ENCODE results near the gene MYADML2.

MYADML2 gene

DNA sequence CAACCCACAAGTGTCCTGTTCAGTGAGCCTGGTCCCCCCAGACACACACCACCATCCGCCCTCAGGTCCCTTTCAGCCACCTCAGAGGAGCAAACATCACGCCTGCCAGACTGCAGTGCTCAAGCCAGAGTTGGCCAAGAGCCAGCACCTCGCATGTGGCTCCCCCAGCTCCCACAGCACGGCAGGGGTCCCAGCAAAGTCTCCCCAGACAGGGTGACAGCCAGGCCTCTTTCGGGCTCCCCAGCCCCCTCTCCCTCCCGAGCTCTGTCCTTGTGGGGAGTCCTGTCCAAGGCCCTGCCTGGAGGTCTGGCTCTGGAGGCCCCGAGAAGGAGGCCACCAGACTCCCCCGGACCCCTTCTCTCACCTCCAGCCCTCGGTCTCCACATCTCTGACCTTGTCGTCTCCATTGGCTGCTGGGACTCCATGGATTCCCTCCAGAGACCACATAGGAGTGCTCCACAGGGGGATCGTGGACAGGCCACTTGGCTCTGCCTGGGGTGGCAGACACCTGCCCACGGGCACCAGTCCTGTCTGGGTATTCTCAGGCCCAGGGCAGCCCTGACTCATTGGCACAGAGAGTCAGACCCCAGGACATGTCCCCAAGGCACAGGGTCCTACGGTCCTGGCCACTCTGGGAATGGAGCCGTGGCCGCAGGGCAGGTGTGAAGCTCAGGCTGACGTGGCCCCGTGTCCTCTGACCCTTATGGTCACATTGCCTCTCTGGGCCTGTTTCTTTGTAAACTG lies 1.8 kb upstream of the MYADML2 start:
- H3K27ac ChIP-seq (ENCODE audit: insufficient read depth, low read depth, low read length, poor library complexity, severe bottlenecking), result no peak overlapping the region
- no peaks in the 10 kb centered on the region for H3K36me3 ChIP-seq (ENCODE audit: control insufficient read depth, insufficient read depth, low read length)
- 89 to 90% methylated on average over 17 of the region's 17 CpGs for WGBS, 2 experiments
- H3K9me3 ChIP-seq (ENCODE audit: control insufficient read depth, low read length), result no peaks in the 10 kb centered on the region
- peaks cover 7% of the 10 kb centered on the region for H3K4me1 ChIP-seq (ENCODE audit: control insufficient read depth, insufficient read depth, low read length)
- no peaks in the 10 kb centered on the region for H3K27me3 ChIP-seq (ENCODE audit: control insufficient read depth, insufficient read depth, low read length, poor library complexity, severe bottlenecking)
- H3K4me3 ChIP-seq (ENCODE audit: insufficient read depth, low read depth, low read length), result no peak overlapping the region

DNA sequence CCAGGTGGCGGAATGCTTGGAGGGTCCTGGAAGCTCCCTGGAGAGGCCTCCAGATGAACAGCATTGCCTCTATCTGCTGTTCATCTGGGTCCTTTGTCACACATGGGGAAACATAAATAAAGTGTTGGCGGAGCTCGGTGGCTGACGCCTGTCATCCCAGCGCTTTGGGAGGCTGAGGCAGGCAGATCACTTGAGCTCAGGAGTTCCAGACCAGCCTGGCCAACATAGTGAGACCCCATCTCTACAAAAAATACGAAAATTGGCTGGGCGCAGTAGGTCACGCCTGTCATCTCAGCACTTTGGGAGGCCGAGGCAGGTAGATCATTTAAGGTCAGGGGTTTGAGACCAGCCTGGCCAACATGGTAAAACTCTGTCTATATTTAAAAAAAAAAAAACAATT lies 2.2 kb downstream of the MYADML2 start:
- Histone ChIP-seq H3K9me3 (ENCODE audit: control insufficient read depth, low read length) (no peaks in the 10 kb centered on the region), H3K27me3 (ENCODE audit: control insufficient read depth, insufficient read depth, low read length, poor library complexity, severe bottlenecking) (no peaks in the 10 kb centered on the region), H3K4me1 (ENCODE audit: control insufficient read depth, insufficient read depth, low read length) (peaks cover 16% of the 10 kb centered on the region), H3K27ac (ENCODE audit: insufficient read depth, low read depth, low read length, poor library complexity, severe bottlenecking) (no peak overlapping the region), H3K36me3 (ENCODE audit: control insufficient read depth, insufficient read depth, low read length) (no peaks in the 10 kb centered on the region), H3K4me3 (ENCODE audit: insufficient read depth, low read depth, low read length) (no peak overlapping the region)
- WGBS, 2 experiments, result 95 to 96% methylated on average over 9 of the region's 9 CpGs

DNA sequence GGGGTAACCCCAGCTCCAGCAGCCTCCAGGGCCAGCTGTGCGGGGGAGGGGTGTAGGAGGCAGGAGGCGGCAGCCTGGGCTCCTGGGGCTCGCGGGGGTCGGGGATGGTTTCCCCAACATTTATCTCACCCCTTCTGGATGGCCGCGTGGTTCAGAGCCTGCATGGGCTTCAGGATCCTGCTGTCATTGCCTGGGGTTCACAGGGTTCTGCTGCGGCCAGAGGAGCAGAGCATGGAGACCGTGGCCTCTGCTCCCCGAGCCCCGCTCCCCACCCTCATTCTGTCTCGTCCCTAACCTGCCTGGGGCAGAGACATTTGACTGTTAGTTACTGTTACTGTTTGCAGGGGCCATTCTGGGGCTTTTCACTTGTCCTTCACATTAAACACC lies 4.9 kb downstream of the MYADML2 start:
- Histone ChIP-seq H3K36me3 (ENCODE audit: control insufficient read depth, insufficient read depth, low read length) (no peaks in the 10 kb centered on the region), H3K4me1 (ENCODE audit: control insufficient read depth, insufficient read depth, low read length) (peaks cover 16% of the 10 kb centered on the region), H3K9me3 (ENCODE audit: control insufficient read depth, low read length) (no peaks in the 10 kb centered on the region), H3K27me3 (ENCODE audit: control insufficient read depth, insufficient read depth, low read length, poor library complexity, severe bottlenecking) (peaks cover 5% of the 10 kb centered on the region), H3K4me3 (ENCODE audit: insufficient read depth, low read depth, low read length) (no peak overlapping the region), H3K27ac (ENCODE audit: insufficient read depth, low read depth, low read length, poor library complexity, severe bottlenecking) (no peak overlapping the region)
- 52 to 57% methylated on average over 11 of the region's 12 CpGs for WGBS, 2 experiments

DNA sequence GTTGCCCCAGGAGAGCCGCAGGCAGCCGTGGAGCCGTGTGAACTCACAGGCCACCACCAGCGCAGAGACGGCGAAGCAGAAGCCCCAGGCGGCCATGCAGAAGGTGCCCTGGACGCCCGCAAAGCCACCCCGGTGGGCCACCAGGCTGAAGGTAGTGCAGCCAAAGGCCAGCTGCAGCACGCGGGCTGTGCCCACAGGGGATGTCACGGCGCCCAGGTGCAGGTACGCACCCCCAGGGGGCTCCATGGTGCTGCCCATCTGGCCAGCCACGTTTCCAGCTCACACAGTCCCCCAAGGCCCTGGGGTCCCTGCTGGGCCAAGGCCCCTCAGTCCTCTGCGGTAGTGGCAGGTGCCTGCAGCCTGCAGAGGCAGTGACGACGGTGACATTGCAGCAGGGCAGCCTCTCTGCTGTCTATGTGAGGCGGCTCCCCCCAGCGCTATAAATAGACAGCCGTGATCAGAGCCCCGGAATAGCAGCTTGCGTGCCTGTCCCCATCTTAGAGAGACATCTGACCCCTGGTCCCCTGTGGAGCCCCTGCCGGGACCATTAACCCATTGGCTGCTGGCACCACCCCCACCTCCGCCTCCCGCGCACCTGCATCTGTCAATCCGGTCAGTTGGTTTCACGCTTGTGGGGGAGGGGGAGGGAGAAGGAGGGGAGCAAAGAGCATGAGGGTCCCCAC lies 5.4 kb downstream of the MYADML2 start:
- H3K4me3 ChIP-seq (ENCODE audit: insufficient read depth, low read depth, low read length), result no peak overlapping the region
- H3K9me3 ChIP-seq (ENCODE audit: control insufficient read depth, low read length), result no peaks in the 10 kb centered on the region
- H3K4me1 ChIP-seq (ENCODE audit: control insufficient read depth, insufficient read depth, low read length), result peaks cover 16% of the 10 kb centered on the region
- peaks cover 5% of the 10 kb centered on the region for H3K27me3 ChIP-seq (ENCODE audit: control insufficient read depth, insufficient read depth, low read length, poor library complexity, severe bottlenecking)
- no peak overlapping the region for H3K27ac ChIP-seq (ENCODE audit: insufficient read depth, low read depth, low read length, poor library complexity, severe bottlenecking)
- 47 to 48% methylated on average over 30 of the region's 30 CpGs for WGBS, 2 experiments
- no peaks in the 10 kb centered on the region for H3K36me3 ChIP-seq (ENCODE audit: control insufficient read depth, insufficient read depth, low read length)

DNA sequence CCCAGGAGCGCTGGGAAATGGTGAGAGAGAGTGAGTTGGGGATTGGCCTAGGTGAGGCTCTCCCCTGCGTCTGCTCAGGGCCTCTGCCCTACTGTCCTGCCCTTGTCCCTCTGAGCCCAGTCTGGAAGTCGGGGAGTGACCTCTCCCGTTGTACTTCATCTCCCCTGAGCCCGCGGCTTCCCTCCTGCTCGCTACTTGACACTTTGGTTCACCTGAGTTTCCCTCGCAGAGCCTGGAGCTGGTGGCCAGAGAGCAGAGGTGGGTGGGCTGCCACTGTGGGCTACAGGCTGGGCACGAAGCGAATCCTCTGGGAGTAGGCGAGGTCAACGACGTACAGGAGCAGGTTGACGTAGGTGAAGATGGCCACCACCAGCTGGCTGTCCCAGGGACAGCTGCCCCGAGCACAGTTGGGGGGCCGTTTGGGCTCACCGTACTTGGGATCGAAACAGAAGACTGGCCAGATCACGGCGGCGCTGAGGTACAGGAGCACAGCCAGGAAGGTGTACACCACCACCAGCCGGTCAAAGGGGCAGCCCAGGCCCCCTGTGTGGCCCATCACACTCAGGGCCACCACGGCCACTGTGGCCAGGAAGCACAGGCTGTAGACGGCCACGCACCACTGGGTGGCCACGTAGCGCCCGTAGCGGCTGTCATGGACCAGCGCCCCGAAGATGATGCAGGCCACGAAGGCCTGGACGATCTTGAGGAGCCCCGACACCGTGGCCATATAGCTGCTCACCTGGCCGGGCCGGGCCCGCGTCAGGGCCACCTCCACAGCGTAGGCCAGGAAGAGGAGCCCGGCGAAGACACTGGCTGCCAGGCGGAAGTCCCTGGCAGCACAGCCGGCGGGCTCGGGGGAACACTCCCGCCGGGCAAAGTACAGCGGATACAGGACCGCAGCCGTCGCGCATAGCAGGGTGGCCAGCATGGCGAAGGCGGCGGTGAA lies 6.2 kb downstream of the MYADML2 start:
- H3K9me3 ChIP-seq (ENCODE audit: control insufficient read depth, low read length), result no peaks in the 10 kb centered on the region
- peaks cover 5% of the 10 kb centered on the region for H3K27me3 ChIP-seq (ENCODE audit: control insufficient read depth, insufficient read depth, low read length, poor library complexity, severe bottlenecking)
- 94 to 95% methylated on average over 56 of the region's 56 CpGs for WGBS, 2 experiments
- H3K27ac ChIP-seq (ENCODE audit: insufficient read depth, low read depth, low read length, poor library complexity, severe bottlenecking), result no peak overlapping the region
- H3K4me1 ChIP-seq (ENCODE audit: control insufficient read depth, insufficient read depth, low read length), result peaks cover 16% of the 10 kb centered on the region
- no peak overlapping the region for H3K4me3 ChIP-seq (ENCODE audit: insufficient read depth, low read depth, low read length)
- H3K36me3 ChIP-seq (ENCODE audit: control insufficient read depth, insufficient read depth, low read length), result no peaks in the 10 kb centered on the region

DNA sequence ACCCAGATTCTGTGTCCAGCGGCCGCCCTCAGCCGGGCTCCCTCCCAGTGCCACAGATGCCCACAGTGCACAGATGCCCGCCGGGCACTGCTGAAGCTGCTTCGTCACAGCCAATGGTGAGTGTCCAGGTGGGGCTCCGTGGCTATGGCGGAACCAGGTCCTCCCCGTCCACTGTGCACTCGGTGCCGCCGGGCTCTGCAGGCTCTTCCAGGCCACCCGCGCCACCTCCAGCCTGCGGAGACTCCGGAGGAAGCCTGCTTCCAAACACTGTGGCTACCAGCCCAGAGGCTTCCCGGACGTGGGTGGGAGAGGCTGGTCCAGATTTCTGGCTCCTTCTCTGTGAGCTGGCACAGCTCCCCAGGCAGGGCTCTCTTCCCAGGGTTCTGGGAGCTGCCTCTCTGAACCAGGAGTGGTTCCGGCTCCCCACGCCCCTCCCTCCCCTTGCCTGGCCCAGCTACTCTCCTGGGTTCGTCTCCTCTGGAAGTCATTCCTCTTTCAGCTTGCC lies 7.1 kb downstream of the MYADML2 start:
- H3K9me3 ChIP-seq (ENCODE audit: control insufficient read depth, low read length), result no peaks in the 10 kb centered on the region
- 92 to 94% methylated on average over 21 of the region's 21 CpGs for WGBS, 2 experiments
- H3K27me3 ChIP-seq (ENCODE audit: control insufficient read depth, insufficient read depth, low read length, poor library complexity, severe bottlenecking), result peaks cover 5% of the 10 kb centered on the region
- peaks cover 16% of the 10 kb centered on the region for H3K4me1 ChIP-seq (ENCODE audit: control insufficient read depth, insufficient read depth, low read length)
- H3K27ac ChIP-seq (ENCODE audit: insufficient read depth, low read depth, low read length, poor library complexity, severe bottlenecking), result no peak overlapping the region
- no peak overlapping the region for H3K4me3 ChIP-seq (ENCODE audit: insufficient read depth, low read depth, low read length)
- no peaks in the 10 kb centered on the region for H3K36me3 ChIP-seq (ENCODE audit: control insufficient read depth, insufficient read depth, low read length)

DNA sequence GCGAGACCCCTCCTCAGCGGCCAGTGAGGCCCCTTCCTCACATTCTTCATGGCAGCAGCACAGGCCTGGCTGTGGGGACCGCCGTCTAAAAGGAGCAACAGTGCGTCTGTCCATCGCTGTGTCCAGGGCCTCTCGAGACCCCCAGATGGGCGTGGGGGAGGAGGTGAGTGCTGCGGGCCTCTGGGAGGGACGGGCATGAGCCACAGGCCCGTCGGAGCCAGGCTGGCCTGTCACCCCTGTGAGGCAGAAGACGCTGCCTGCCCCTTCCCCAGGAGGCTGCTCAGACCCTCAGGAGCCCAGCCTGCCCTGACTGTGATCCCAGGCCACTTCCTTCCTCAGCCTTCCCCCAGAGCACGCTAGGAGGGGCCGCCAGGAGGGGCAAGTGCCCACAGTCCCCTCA lies 7.8 kb downstream of the MYADML2 start:
- WGBS, 2 experiments, result 82 to 83% methylated on average over 15 of the region's 15 CpGs
- Histone ChIP-seq H3K36me3 (ENCODE audit: control insufficient read depth, insufficient read depth, low read length) (peaks cover 4% of the 10 kb centered on the region), H3K27ac (ENCODE audit: insufficient read depth, low read depth, low read length, poor library complexity, severe bottlenecking) (no peak overlapping the region), H3K4me1 (ENCODE audit: control insufficient read depth, insufficient read depth, low read length) (peaks cover 11% of the 10 kb centered on the region), H3K27me3 (ENCODE audit: control insufficient read depth, insufficient read depth, low read length, poor library complexity, severe bottlenecking) (peaks cover 5% of the 10 kb centered on the region), H3K9me3 (ENCODE audit: control insufficient read depth, low read length) (no peaks in the 10 kb centered on the region), H3K4me3 (ENCODE audit: insufficient read depth, low read depth, low read length) (no peak overlapping the region)

DNA sequence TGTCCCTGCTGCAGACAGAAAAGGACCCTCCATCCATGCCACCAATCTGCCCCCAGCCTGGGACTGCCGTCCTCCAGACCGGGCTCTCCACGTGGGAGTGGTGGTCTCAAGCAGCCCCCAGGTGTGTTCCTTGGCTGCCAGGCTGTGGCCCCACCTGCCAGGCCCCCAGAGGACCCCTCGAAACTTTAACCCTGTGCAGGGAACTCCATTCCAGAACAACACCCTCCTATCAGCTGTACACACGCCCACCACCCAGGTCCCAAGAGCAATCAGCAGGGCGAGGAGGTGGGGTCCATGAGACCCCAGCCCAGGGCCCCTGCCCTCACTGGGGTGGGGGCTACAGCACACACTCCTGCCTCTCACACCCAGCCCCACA lies 11.3 kb downstream of the MYADML2 start:
- 91 to 94% methylated on average over 6 of the region's 6 CpGs for WGBS, 2 experiments
- Histone ChIP-seq H3K4me1 (ENCODE audit: control insufficient read depth, insufficient read depth, low read length) (no peaks in the 10 kb centered on the region), H3K36me3 (ENCODE audit: control insufficient read depth, insufficient read depth, low read length) (peaks cover 4% of the 10 kb centered on the region), H3K27me3 (ENCODE audit: control insufficient read depth, insufficient read depth, low read length, poor library complexity, severe bottlenecking) (peaks cover 5% of the 10 kb centered on the region), H3K27ac (ENCODE audit: insufficient read depth, low read depth, low read length, poor library complexity, severe bottlenecking) (no peak overlapping the region), H3K9me3 (ENCODE audit: control insufficient read depth, low read length) (no peaks in the 10 kb centered on the region), H3K4me3 (ENCODE audit: insufficient read depth, low read depth, low read length) (peak overlapping the region; percentile 15)

DNA sequence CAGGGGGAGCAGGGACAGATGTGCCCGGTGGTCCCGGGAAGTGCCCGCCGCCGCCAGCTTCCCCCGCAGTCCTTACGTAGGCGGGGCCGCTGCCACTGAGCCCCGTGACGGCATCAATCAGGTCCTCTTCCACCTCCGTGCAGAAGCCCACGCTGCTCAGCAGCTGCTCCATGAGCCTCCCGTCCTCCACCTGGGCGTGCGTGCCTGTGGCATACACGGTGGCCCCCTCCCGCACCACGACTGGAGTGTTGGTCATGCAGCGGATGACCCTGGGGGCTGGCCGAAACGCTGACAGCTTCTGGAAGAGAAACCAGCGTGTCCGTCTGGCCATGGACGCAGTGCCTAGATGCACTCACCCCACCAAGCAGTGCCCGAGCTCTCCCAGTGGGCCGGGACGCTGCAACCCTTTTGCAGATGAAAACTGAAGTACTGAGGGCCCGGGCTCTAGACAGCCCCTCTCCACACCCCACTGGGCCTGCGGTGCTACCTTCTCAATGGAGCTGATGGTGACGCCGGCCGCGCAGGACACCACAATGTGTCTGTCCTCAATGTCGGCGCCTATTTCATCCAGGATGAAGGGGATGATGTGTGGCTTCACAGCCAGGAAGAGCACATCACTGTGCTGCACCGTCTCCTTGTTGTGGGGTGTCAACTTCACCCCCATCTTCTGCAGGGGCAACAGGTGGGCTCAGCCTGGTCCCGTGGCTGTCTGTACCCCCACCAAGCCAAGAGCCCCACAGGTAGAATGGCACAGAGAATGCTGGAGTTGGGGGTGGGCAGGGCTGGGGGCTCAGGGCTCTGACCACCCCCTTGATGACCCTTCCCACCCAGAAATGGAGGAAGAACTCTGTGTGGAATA lies 12.0 kb downstream of the MYADML2 start:
- H3K36me3 ChIP-seq (ENCODE audit: control insufficient read depth, insufficient read depth, low read length), result peaks cover 4% of the 10 kb centered on the region
- H3K27ac ChIP-seq (ENCODE audit: insufficient read depth, low read depth, low read length, poor library complexity, severe bottlenecking), result no peak overlapping the region
- peaks cover 5% of the 10 kb centered on the region for H3K27me3 ChIP-seq (ENCODE audit: control insufficient read depth, insufficient read depth, low read length, poor library complexity, severe bottlenecking)
- H3K4me3 ChIP-seq (ENCODE audit: insufficient read depth, low read depth, low read length), result no peak overlapping the region
- no peaks in the 10 kb centered on the region for H3K9me3 ChIP-seq (ENCODE audit: control insufficient read depth, low read length)
- H3K4me1 ChIP-seq (ENCODE audit: control insufficient read depth, insufficient read depth, low read length), result no peaks in the 10 kb centered on the region
- 95 to 97% methylated on average over 38 of the region's 38 CpGs for WGBS, 2 experiments
